HEK293 (cell line): ENCODE data around the gene RAB13.

Source experiments
- MZF1 ChIP-seq: fragments of 450-650 bp; formaldehyde crosslinking; IDR thresholded peaks from 2 replicates; pipeline ENCODE4 v1.5.1; 2017; ENCODE audit warnings: missing biosample characterization, missing genetic modification characterization, borderline replicate concordance
- ZFP37 ChIP-seq: fragments of 450-650 bp; formaldehyde crosslinking; IDR thresholded peaks from 2 replicates; pipeline ENCODE4 v1.5.1; 2016; ENCODE audit warnings: missing biosample characterization, missing genetic modification characterization
- ZIC2 ChIP-seq: fragments of 450-650 bp; formaldehyde crosslinking; IDR thresholded peaks from 2 replicates; pipeline ENCODE4 v1.5.1; 2016; ENCODE audit warnings: missing biosample characterization, missing genetic modification characterization
- ZNF510 ChIP-seq: fragments of 450-650 bp; formaldehyde crosslinking; IDR thresholded peaks from 2 replicates; pipeline ENCODE4 v1.5.1; 2018; ENCODE audit warnings: mild to moderate bottlenecking, missing genetic modification characterization, missing biosample characterization; ENCODE audit not compliant: insufficient replicate concordance
- TF ChIP-seq, protein P1 (sequence below): fragments of 450-650 bp; formaldehyde crosslinking; IDR thresholded peaks from 2 replicates; pipeline ENCODE4 v1.5.1; 2016; ENCODE audit warnings: missing biosample characterization, missing genetic modification characterization

DNA sequence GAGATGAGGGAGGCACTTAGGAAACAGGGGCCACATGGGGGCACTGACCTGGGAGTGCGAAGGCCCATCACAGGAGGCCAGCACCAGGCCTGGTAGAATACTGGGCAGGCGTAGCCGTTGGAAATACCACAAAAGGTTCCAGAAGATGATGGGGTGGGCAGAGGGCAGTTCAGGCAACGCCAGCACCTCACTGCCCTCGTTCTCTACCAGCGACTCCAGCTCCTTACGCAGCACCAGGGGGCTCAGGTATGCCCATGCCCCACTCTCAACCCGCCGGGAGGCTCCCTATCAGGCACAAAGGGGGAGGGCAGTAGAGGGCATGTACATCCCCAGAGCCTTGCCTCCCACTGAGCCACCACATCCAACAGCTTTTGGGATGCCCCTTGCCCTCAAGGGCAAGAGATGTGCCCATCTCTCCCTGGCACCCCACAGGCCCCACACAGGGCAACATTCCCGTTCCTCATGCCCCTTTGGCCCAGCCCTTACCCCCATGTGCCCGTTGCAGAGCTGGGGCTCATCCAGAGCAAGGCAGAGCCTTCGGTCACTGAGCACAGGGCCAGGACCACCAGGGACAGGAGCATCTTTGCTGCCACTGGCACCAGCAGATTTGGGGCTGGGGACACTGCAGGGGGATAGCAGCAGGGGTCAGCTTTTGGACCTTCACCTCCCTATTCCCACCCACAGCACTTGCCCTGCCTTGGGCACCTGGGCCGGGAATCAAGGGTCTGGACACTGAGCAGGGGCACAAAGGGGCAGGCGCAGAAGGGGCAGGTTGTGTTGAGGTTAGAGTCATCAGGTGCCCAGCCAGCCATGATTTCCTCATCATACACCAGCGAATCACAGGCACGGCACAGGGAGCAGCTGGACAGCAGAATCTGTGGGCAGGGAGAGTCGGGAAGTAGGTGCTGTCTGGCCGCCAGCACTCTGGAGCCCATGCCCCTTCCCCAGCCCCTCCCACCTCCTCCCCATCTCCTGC, 53.7 kb downstream of the RAB13 start:
- TF ChIP-seq MZF1 (tag by site-specific recombination) (no peak), ZFP37 (no peak), ZNF510 (tag by site-specific recombination) (no peak), ZIC2 (tag by site-specific recombination) (no peak)
- TF ChIP-seq, protein P1, sequence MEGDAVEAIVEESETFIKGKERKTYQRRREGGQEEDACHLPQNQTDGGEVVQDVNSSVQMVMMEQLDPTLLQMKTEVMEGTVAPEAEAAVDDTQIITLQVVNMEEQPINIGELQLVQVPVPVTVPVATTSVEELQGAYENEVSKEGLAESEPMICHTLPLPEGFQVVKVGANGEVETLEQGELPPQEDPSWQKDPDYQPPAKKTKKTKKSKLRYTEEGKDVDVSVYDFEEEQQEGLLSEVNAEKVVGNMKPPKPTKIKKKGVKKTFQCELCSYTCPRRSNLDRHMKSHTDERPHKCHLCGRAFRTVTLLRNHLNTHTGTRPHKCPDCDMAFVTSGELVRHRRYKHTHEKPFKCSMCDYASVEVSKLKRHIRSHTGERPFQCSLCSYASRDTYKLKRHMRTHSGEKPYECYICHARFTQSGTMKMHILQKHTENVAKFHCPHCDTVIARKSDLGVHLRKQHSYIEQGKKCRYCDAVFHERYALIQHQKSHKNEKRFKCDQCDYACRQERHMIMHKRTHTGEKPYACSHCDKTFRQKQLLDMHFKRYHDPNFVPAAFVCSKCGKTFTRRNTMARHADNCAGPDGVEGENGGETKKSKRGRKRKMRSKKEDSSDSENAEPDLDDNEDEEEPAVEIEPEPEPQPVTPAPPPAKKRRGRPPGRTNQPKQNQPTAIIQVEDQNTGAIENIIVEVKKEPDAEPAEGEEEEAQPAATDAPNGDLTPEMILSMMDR: no peak
